ENCODE results near the gene DYNC2LI1. TPM values are rescaled to one million over a fixed set of nuclear protein-coding genes. Genes with fewer than 3 reads are reported as not detected.

The DYNC2LI1 gene
- total and polyA plus RNA-seq, 8 donors = 3.8 to 22.7 (median 9.3) TPM

DNA sequence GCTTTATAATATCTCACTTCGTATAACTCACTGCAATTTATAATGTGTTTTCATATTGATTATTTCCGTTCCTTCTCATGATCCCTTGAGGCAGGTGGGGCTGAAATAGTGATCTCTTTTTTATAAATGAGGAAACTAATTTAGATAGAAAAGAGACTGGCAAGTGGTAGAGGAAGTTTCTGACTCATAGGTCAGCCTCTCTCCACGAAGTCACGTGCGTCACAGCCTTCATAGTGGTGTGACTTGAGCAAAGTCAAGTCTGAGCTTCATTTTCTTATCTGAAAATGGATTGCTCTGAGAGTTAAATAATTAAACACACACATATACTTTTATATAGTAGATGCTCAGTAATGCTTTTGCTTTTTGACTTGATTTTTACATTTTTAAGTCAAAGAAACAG is 44.9 kb downstream of the DYNC2LI1 start:
- ATAC-seq (peak; percentile 58 to 91 (median 82)), FAIRE-seq (peak; percentile 43), DNase-seq (peak in 3 of 6 donors; percentile 13 to 40 (median 37))
- TF ChIP-seq, protein P1, sequence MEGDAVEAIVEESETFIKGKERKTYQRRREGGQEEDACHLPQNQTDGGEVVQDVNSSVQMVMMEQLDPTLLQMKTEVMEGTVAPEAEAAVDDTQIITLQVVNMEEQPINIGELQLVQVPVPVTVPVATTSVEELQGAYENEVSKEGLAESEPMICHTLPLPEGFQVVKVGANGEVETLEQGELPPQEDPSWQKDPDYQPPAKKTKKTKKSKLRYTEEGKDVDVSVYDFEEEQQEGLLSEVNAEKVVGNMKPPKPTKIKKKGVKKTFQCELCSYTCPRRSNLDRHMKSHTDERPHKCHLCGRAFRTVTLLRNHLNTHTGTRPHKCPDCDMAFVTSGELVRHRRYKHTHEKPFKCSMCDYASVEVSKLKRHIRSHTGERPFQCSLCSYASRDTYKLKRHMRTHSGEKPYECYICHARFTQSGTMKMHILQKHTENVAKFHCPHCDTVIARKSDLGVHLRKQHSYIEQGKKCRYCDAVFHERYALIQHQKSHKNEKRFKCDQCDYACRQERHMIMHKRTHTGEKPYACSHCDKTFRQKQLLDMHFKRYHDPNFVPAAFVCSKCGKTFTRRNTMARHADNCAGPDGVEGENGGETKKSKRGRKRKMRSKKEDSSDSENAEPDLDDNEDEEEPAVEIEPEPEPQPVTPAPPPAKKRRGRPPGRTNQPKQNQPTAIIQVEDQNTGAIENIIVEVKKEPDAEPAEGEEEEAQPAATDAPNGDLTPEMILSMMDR (IDR thresholded peaks at IDR 0.05) = no peak
- Histone ChIP-seq H3K27ac (no peak overlapping the region), H3K4me3 (no peak overlapping the region), H3K4me1 (peaks cover 0 to 11% (median 7%) of the 10 kb centered on the region in 3 donors), H3K36me3 (no peaks in the 10 kb centered on the region), H3K27me3 (no peaks in the 10 kb centered on the region), H3K9me3 (no peaks in the 10 kb centered on the region)
- WGBS, 2 donors = 29 to 32% methylated on average over 5 of the region's 5 CpGs
- intact Hi-C loops (cut with DNase I) = no loop called here

DNA sequence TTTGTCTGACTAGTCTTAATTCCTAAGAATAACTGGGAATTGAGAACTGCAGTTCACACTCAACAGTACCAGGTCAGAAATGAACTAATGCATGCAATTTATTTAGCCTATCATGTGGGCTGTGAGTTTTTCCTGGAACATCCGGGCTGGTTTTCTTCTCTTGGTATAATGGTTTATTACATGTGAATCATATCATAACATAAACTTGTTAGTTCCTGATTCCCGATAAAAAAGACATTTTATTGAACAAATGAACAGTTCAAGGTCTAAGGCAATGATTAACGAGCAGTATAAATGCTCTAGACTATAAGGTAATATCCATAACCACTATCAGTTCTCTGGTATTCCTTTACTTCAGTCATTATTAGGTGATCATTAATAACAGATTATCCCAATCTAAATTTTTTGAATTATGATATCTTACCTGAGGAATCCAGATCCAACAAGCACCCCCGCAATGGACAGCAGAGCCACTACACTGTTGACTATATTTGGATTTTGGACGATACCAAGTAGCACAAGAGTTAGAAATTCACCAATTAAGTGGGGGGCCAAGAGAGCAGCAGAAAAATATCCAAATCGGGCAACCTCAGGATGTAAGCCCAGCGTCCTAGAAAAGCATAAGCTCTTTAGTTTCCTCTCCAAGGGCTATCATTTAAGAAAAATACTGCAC is 45.8 kb downstream of the DYNC2LI1 start:
- TF ChIP-seq, protein P1 (IDR thresholded peaks at IDR 0.05) = no peak
- 47% methylated on average over 7 of the region's 7 CpGs for WGBS, 2 donors
- Histone ChIP-seq H3K4me1 (peaks cover 0 to 11% (median 7%) of the 10 kb centered on the region in 3 donors), H3K9me3 (no peaks in the 10 kb centered on the region), H3K27ac (no peak overlapping the region), H3K36me3 (no peaks in the 10 kb centered on the region), H3K4me3 (no peak overlapping the region), H3K27me3 (no peaks in the 10 kb centered on the region)
- ATAC-seq (peak in 3 of 4 donors; percentile 26 to 51 (median 37)), DNase-seq (no peak), FAIRE-seq (no peak)
- intact Hi-C loops (cut with DNase I) = loop anchor here in 1 of 3 donors (10.0 kb wide), 1 partner anchor 75 kb away; no protein-coding TSS in a partner anchor

DNA sequence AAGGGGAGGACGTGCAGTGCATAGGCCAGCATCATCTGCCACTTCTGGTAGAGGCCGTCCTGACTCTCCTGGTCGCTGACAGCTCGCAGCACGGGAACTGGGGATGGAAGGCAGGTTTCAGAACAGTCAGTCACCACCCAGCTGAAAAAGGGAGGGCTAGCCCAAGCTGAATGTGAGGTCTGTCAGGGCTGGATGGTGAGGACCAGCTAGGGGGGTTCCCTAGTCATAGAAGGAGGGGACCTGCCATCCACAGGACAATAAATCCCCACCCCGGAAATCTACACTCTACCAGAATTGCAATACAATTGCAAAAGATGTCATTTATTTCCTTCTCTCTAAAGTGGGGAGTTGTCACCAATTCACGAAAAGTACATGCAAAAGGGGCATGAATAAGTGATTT is 49.0 kb downstream of the DYNC2LI1 start:
- ATAC-seq (no peak), DNase-seq (no peak), FAIRE-seq (no peak)
- WGBS, 2 donors = 69 to 79% methylated on average over 7 of the region's 7 CpGs
- TF ChIP-seq, protein P1 (IDR thresholded peaks at IDR 0.05) = no peak
- Histone ChIP-seq H3K4me1 (peaks cover 0 to 11% (median 7%) of the 10 kb centered on the region in 3 donors), H3K9me3 (no peaks in the 10 kb centered on the region), H3K4me3 (no peak overlapping the region), H3K27ac (no peak overlapping the region), H3K36me3 (no peaks in the 10 kb centered on the region), H3K27me3 (no peaks in the 10 kb centered on the region)
- intact Hi-C loops (cut with DNase I) = loop anchor here in 1 of 3 donors (10.0 kb wide), 1 partner anchor 72 kb away; no protein-coding TSS in a partner anchor

DNA sequence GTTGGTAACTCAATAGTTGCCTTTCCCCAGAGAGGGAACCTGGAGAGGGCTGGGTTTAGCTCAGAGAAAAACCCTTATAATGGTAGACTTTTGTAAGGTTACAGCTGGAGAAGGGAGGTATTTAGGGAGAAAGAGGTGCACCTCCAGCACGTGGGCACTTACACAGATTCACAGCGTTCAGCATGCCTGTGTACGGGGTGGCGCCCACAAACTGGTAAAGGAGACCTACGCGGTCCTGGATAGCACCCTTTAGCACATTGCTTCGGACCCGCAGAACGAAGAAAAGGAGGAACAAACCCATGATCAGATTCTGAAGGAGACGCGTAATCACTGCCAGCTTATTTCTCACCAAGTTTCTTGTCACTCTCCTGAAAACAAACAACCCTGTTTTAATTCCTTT is 49.9 kb downstream of the DYNC2LI1 start:
- no peak for ATAC-seq

More for the DNA sequence above, 49.9 kb downstream of the DYNC2LI1 start:
- no peaks in the 10 kb centered on the region for H3K27me3 ChIP-seq
- no peaks in the 10 kb centered on the region for H3K9me3 ChIP-seq
- peaks cover 0 to 9% (median 7%) of the 10 kb centered on the region in 3 donors for H3K4me1 ChIP-seq
- TF ChIP-seq, protein P1 (IDR thresholded peaks at IDR 0.05) = no peak
- FAIRE-seq = no peak
- intact Hi-C loops (cut with DNase I) = loop anchor here in 1 of 3 donors (10.0 kb wide), 1 partner anchor 71 kb away; no protein-coding TSS in a partner anchor
- H3K27ac ChIP-seq = no peak overlapping the region
- 79 to 82% methylated on average over 11 of the region's 11 CpGs for WGBS, 2 donors
- no peaks in the 10 kb centered on the region for H3K36me3 ChIP-seq
- H3K4me3 ChIP-seq = no peak overlapping the region
- DNase-seq = no peak
